GM20000 (cell line): Measurements from ENCODE around the gene MSRB3.

Experiments
- DNase-seq: peaks from one replicate; pipeline ENCODE4 v3.0.0; 2012; ENCODE audit warnings: low spot score
- TF ChIP-seq, protein P1 (sequence below): IDR thresholded peaks from 2 replicates; pipeline ENCODE4 v1.5.1; 2012; ENCODE audit warnings: mild to moderate bottlenecking, control low read depth; ENCODE audit errors: extremely low read depth, missing control alignments

Gene MSRB3

DNA sequence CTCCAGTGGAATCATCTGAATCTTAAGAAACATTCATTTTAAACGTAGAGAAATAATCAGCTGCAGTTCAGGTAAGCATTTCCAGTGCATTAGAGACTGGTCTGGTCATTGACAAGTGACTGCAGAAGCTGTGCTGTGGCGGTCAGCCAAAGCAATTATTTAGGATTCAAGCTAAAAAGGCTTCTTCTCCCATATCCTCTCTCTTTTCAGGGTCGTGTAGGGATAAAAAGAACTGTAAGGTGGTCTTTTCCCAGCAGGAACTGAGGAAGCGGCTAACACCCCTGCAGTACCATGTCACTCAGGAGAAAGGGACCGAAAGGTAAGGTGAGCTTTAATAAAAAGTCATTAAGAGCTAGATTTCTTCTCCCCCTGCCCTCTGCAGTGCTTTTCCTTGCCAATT is 48.1 kb downstream of the MSRB3 start:
- TF ChIP-seq, protein P1, sequence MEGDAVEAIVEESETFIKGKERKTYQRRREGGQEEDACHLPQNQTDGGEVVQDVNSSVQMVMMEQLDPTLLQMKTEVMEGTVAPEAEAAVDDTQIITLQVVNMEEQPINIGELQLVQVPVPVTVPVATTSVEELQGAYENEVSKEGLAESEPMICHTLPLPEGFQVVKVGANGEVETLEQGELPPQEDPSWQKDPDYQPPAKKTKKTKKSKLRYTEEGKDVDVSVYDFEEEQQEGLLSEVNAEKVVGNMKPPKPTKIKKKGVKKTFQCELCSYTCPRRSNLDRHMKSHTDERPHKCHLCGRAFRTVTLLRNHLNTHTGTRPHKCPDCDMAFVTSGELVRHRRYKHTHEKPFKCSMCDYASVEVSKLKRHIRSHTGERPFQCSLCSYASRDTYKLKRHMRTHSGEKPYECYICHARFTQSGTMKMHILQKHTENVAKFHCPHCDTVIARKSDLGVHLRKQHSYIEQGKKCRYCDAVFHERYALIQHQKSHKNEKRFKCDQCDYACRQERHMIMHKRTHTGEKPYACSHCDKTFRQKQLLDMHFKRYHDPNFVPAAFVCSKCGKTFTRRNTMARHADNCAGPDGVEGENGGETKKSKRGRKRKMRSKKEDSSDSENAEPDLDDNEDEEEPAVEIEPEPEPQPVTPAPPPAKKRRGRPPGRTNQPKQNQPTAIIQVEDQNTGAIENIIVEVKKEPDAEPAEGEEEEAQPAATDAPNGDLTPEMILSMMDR: no peak
- DNase-seq: no peak

DNA sequence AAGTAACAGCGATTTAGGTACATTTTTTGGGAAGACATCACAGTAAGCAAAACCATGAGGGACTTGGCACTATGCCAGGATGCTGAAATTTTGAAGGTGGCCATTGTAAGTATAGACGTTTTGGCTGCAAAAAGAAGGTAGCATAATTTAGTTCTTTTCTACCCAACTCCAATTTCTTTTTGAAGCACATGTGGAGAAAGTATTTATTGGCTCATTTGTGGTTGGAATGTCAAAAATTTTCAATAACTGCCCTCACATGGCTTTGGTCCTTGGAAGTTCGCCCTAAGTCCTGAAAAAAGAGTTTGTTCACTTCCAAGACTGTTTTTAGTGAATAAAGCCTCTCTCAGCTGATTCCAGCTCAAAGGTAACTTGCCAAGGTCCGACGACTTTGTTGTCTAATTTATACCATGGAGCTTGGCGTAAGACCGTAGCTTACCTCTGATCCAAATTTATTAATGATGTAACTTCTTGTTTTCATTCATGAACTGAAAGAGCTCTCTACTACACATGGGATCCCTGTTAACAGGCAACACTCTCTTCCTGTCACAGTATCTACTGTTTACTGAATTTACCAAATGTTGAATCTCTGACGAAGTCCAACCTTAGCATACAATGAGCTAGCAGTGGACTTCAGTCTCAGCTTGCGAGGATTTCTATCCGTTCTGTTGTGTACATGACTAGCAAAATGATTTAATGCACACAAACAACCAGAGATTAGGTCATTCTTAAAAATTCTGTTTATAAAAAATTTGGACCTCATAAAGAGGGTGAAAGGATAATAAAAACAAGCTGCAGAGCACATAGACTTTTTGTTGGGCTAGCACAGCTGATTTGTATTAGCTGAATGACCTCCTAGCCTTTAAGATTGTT is 49.0 kb downstream of the MSRB3 start:
- TF ChIP-seq, protein P1: no peak
- no peak for DNase-seq

DNA sequence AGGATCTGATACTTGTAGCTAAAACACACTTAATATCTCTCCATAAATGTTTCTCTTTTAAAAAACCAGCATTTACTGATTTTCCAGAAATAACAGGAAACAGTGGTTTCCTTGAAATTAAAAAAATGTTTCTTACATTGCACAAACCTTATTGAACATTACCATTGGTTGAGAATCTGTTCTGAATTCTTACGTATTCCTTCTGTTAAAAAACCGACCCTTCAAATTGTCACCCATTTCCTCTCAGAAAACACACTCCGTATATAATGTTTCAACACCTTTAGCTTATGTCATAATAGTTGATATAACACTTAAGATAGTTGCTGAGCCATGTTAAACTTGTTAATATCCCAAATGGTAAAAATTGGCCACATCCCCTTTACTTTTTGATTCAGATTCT is 51.2 kb downstream of the MSRB3 start:
- DNase-seq: no peak
- TF ChIP-seq, protein P1: no peak

DNA sequence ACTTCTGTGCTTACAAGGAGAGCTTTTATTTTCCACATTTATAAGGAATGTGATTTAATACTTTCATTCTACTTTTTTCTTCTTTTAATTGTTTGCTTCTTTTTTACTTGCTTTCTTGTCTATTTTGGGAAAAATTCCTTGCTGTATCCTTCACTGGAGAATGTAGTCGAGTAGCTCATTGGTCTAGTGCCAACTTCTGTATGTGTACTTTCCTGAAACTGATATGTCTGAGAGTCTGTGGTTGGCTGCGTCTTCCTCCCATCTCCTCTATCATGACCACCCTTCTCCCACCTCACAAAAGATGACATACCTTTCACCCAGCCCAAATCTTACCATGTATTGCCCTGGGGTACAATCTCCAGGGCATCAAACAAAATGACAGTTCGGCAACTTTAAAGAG is 51.8 kb downstream of the MSRB3 start:
- TF ChIP-seq, protein P1: no peak
- no peak for DNase-seq

DNA sequence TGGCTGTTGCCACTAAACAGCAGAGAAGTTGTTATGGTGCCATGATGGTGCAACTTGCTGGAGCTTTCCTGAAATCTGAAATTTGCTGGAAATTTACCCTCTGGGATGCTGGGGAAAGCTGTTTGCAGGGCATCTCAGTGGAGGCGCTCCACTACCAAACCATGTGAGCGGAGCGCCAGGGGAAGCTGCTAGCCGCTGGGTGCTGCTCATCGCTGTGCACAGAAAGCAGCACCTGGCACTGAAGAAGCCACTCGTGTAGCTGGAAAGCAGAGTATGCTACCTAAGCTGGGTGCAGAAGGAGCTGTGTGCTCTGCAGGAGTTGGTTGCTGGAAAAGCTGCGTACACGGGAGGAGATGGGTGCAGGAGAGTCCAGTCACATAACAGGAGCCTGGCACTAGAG is 53.0 kb downstream of the MSRB3 start:
- TF ChIP-seq, protein P1: no peak
- DNase-seq: no peak

DNA sequence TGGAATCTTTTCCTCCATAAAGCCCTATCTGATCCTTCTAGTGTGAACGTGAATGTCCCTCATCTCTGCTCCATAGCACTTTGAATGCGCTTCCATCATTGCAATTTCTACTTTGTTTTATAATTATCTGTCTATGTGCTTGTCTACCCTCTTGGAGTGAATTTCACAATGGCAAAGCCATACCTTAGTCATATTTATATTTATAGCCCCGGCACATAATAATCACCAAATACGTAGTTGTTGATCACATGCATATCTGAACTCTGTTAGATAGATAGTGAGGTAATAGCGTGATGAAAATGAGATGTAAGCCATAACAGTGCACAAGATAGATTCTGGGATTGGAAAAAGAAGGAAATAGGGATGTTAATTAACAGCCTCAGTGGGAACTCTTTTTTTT is 55.2 kb downstream of the MSRB3 start:
- TF ChIP-seq, protein P1: no peak
- DNase-seq: no peak

DNA sequence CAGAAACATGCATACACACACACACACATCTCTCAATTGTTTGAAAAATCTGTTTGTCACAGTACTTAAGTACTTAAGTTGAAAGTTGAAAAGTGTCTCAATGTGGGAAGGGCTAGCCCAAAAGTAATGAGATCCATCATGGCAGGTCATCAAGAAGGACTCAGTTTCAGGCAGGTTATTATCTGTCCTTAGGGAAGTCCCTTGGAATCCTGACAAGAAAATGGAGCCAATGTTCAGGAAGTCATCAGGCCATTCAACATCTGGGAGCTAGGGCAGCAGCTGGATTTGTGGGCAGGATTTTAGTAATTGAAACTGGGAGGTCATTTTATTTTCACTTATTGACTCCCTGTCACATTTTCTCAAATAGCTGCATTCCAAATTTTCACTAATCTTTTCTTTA is 56.0 kb downstream of the MSRB3 start:
- DNase-seq: no peak
- TF ChIP-seq, protein P1: no peak
